K562 (cell line): ENCODE data around the gene ENOX2.

Source experiments
- ADNP ChIP-seq: fragments of 200-800 bp; sonication (Bioruptor generic); IDR thresholded peaks from 2 replicates; pipeline ENCODE4 v1.6.1; 2016; ENCODE audit warnings: missing genetic modification characterization, missing compliant biosample characterization
- CCAR2 ChIP-seq: fragments of 200-400 bp; formaldehyde crosslinking; IDR thresholded peaks from 2 replicates; pipeline ENCODE4 v1.6.1; 2017; ENCODE audit warnings: mild to moderate bottlenecking, low read depth, low read length
- CHD4 ChIP-seq: fragments of 200-600 bp; sonication (generic); IDR thresholded peaks from 3 replicates; pipeline ENCODE4 v1.6.1; 2012; ENCODE audit warnings: low read depth, mild to moderate bottlenecking, mixed read lengths, low read length, inconsistent platforms; ENCODE audit not compliant: insufficient read depth, insufficient replicate concordance, poor library complexity, severe bottlenecking
- CREB1 ChIP-seq, 2 experiments: sonication (generic) in 1 of 2; formaldehyde crosslinking in 1 of 2; IDR thresholded peaks; 2 replicates each; pipeline versions ENCODE4 v1.6.1 to v1.8.0; 2012 to 2022; ENCODE audit warnings: inconsistent platforms in 1 of 2, mild to moderate bottlenecking in 1 of 2, missing genetic modification reagents in 1 of 2, moderate library complexity in 1 of 2
- EP300 ChIP-seq: IDR thresholded peaks from 2 replicates; pipeline ENCODE4 v1.6.1; 2012; ENCODE audit warnings: low read length, improper control_type of control experiment
- JUN ChIP-seq, 2 experiments: sonication (generic) in 1 of 2; formaldehyde crosslinking in 1 of 2; IDR thresholded peaks; 2 replicates each; pipeline versions ENCODE4 v1.6.1 to v1.8.0; 2012 to 2022; ENCODE audit warnings: borderline replicate concordance in 2 of 2, mild to moderate bottlenecking in 2 of 2, improper control_type of control experiment in 1 of 2, low read depth in 1 of 2, low read length in 1 of 2, missing genetic modification reagents in 1 of 2
- POLR3A ChIP-seq: IDR thresholded peaks from 2 replicates; pipeline ENCODE4 v1.6.1; 2011; ENCODE audit warnings: borderline replicate concordance, mild to moderate bottlenecking, moderate library complexity; ENCODE audit not compliant: insufficient read length, insufficient read depth; ENCODE audit errors: extremely low read depth
- PTTG1 ChIP-seq: fragments of 450-650 bp; IDR thresholded peaks from 2 replicates; pipeline ENCODE4 v1.6.1; 2016; ENCODE audit warnings: low read depth, mild to moderate bottlenecking, missing genetic modification characterization, missing compliant biosample characterization
- U2AF2 ChIP-seq: fragments of 200-400 bp; formaldehyde crosslinking; optimal IDR thresholded peaks from 2 replicates; pipeline ENCODE3; 2017; ENCODE audit warnings: low read depth, mild to moderate bottlenecking, low read length
- ZNF347 ChIP-seq: fragments of 450-650 bp; formaldehyde crosslinking; IDR thresholded peaks from 2 replicates; pipeline ENCODE4 v1.4.0; 2020; ENCODE audit warnings: low read depth, mild to moderate bottlenecking, moderate library complexity
- TF ChIP-seq, protein P1 (sequence below): fragments of 250-450 bp; sonication (Bioruptor Pico); IDR thresholded peaks from 2 replicates; pipeline ENCODE4 v1.4.0; 2020; ENCODE audit warnings: mild to moderate bottlenecking, moderate library complexity
- TF ChIP-seq, protein P2 (sequence below), 3 experiments: IDR thresholded peaks in 2 of 3; conservative IDR thresholded peaks in 1 of 3; 2 replicates each; pipeline ENCODE4 v1.5.1; 2011 to 2012; ENCODE audit warnings: low read length in 3 of 3, mild to moderate bottlenecking in 3 of 3, control low read depth in 2 of 3, improper control_type of control experiment in 1 of 3, inconsistent platforms in 1 of 3, low read depth in 1 of 3, mixed read lengths in 1 of 3, moderate library complexity in 1 of 3; ENCODE audit not compliant: insufficient read depth in 2 of 3
- TF ChIP-seq, protein P3 (sequence below): fragments of 250-450 bp; sonication (Bioruptor Pico); IDR thresholded peaks from 2 replicates; pipeline ENCODE4 v1.8.0; 2021; ENCODE audit warnings: borderline replicate concordance, mild to moderate bottlenecking, moderate library complexity; ENCODE audit not compliant: poor library complexity, severe bottlenecking

GRCh38 chrX:130933358-130933757 is 30.3 kb upstream of the ENOX2 start:
- no peak for TF ChIP-seq POLR3A
- no peak for TF ChIP-seq CREB1 (IDR thresholded peaks at IDR 0.05)
- no peak for TF ChIP-seq CREB1 (CRISPR knock-in tag; IDR thresholded peaks at IDR 0.05)
- no peak for TF ChIP-seq ZNF347 (CRISPR knock-in tag)
- TF ChIP-seq, protein P1, sequence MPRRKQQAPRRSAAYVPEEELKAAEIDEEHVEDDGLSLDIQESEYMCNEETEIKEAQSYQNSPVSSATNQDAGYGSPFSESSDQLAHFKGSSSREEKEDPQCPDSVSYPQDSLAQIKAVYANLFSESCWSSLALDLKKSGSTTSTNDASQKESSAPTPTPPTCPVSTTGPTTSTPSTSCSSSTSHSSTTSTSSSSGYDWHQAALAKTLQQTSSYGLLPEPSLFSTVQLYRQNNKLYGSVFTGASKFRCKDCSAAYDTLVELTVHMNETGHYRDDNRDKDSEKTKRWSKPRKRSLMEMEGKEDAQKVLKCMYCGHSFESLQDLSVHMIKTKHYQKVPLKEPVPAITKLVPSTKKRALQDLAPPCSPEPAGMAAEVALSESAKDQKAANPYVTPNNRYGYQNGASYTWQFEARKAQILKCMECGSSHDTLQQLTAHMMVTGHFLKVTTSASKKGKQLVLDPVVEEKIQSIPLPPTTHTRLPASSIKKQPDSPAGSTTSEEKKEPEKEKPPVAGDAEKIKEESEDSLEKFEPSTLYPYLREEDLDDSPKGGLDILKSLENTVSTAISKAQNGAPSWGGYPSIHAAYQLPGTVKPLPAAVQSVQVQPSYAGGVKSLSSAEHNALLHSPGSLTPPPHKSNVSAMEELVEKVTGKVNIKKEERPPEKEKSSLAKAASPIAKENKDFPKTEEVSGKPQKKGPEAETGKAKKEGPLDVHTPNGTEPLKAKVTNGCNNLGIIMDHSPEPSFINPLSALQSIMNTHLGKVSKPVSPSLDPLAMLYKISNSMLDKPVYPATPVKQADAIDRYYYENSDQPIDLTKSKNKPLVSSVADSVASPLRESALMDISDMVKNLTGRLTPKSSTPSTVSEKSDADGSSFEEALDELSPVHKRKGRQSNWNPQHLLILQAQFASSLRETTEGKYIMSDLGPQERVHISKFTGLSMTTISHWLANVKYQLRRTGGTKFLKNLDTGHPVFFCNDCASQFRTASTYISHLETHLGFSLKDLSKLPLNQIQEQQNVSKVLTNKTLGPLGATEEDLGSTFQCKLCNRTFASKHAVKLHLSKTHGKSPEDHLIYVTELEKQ (CRISPR knock-in tag) = no peak
- TF ChIP-seq, protein P2, sequence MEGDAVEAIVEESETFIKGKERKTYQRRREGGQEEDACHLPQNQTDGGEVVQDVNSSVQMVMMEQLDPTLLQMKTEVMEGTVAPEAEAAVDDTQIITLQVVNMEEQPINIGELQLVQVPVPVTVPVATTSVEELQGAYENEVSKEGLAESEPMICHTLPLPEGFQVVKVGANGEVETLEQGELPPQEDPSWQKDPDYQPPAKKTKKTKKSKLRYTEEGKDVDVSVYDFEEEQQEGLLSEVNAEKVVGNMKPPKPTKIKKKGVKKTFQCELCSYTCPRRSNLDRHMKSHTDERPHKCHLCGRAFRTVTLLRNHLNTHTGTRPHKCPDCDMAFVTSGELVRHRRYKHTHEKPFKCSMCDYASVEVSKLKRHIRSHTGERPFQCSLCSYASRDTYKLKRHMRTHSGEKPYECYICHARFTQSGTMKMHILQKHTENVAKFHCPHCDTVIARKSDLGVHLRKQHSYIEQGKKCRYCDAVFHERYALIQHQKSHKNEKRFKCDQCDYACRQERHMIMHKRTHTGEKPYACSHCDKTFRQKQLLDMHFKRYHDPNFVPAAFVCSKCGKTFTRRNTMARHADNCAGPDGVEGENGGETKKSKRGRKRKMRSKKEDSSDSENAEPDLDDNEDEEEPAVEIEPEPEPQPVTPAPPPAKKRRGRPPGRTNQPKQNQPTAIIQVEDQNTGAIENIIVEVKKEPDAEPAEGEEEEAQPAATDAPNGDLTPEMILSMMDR (IDR thresholded peaks at IDR 0.05 in 2 of 3, conservative IDR thresholded peaks at IDR 0.05 in 1 of 3; ENCODE audit: insufficient read depth in 2 of 3, low read depth in 1 of 3, low read length in 3 of 3) = no peak
- no peak for TF ChIP-seq CCAR2
- no peak for TF ChIP-seq U2AF2
- TF ChIP-seq, protein P3, sequence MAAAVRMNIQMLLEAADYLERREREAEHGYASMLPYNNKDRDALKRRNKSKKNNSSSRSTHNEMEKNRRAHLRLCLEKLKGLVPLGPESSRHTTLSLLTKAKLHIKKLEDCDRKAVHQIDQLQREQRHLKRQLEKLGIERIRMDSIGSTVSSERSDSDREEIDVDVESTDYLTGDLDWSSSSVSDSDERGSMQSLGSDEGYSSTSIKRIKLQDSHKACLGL = no peak
- TF ChIP-seq CHD4 = no peak
- TF ChIP-seq ADNP (tag) = no peak
- TF ChIP-seq JUN (IDR thresholded peaks at IDR 0.05; ENCODE audit: borderline replicate concordance, low read depth, low read length) = no peak
- TF ChIP-seq JUN (CRISPR knock-in tag; IDR thresholded peaks at IDR 0.05; ENCODE audit: borderline replicate concordance) = no peak
- TF ChIP-seq PTTG1 = no peak
- no peak for TF ChIP-seq EP300
